Endothelial cell of umbilical vein (primary cell): ENCODE measurements around the gene FLT1. TPM values are rescaled to one million over a fixed set of nuclear protein-coding genes. Genes with fewer than 3 reads are reported as not detected.

Experiments
- BruUV-seq: library from RNA; stranded (reverse); fragments of 400-500 nt; replicated peaks from 2 replicates; lab custom pipeline; 2021; lab: Mats Ljungman, UMichigan
- CTCF ChIA-PET: fragments of 300-600, 350-600 bp; sonication (Branson Sonifier 250); formaldehyde crosslinking; loops from one replicate; lab custom pipeline; 2021; ENCODE audit warnings: antibody characterized with exemption, inconsistent platforms; lab: Charles Lee
- POLR2A ChIA-PET: fragments of 300-600, 350-600 bp; sonication (Branson Sonifier 250); formaldehyde crosslinking; loops from one replicate; lab custom pipeline; 2021; ENCODE audit warnings: antibody characterized with exemption, inconsistent platforms; lab: Charles Lee
- DNase-seq: peaks from one replicate; pipeline ENCODE4 v3.0.0-alpha.2; 2011; ENCODE audit warnings: low read depth, low spot score
- FAIRE-seq: peaks from 2 replicates; lab custom pipeline; 2011; peaks lifted over from hg19 to GRCh38; lab: Jason Lieb, UNC
- H2AFZ ChIP-seq: 2 replicates; pipeline ENCODE4 v1.6.0; 2012; ENCODE audit warnings: low read depth, low read length, control low read depth, inconsistent platforms
- H3K27ac ChIP-seq: 2 replicates; pipeline ENCODE4 v1.5.1; 2011; ENCODE audit warnings: low read depth, mild to moderate bottlenecking, control low read depth, low read length, moderate library complexity; ENCODE audit not compliant: insufficient read depth
- H3K27me3 ChIP-seq, 2 experiments: 2 replicates each; pipeline versions ENCODE4 v1.6.0 to v1.6.1; 2011; ENCODE audit warnings: low read length in 2 of 2, mixed read lengths in 1 of 2; ENCODE audit not compliant: control insufficient read depth in 2 of 2, insufficient read depth in 2 of 2
- H3K36me3 ChIP-seq, 2 experiments: 2 replicates in 1 of 2; 3 replicates in 1 of 2; pipeline ENCODE4 v1.5.1; 2011; ENCODE audit warnings: low read length in 2 of 2, mild to moderate bottlenecking in 1 of 2, moderate library complexity in 1 of 2; ENCODE audit not compliant: control insufficient read depth in 2 of 2, insufficient read depth in 2 of 2; ENCODE audit errors: extremely low read depth in 1 of 2
- H3K4me1 ChIP-seq: 3 replicates; pipeline ENCODE4 v1.5.1; 2011; ENCODE audit warnings: mild to moderate bottlenecking, low read length; ENCODE audit not compliant: control insufficient read depth, insufficient read depth; ENCODE audit errors: extremely low read depth
- H3K4me2 ChIP-seq: 2 replicates; pipeline ENCODE4 v1.6.1; 2011; ENCODE audit warnings: low read length, control low read depth, mixed read lengths; ENCODE audit not compliant: insufficient read depth
- H3K4me3 ChIP-seq, 3 experiments: fragments of 200-600 bp in 1 of 3; sonication (generic), shearing (Covaris generic) in 1 of 3; replicated peaks in 1 of 3; 2 replicates each; pipeline ENCODE4 v1.5.1; 2011 to 2016; ENCODE audit warnings: control low read depth in 3 of 3, low read length in 3 of 3, mild to moderate bottlenecking in 2 of 3, inconsistent platforms in 1 of 3, low read depth in 1 of 3, moderate library complexity in 1 of 3; ENCODE audit not compliant: insufficient read depth in 1 of 3
- H3K79me2 ChIP-seq: 2 replicates; pipeline ENCODE4 v1.6.0; 2012; ENCODE audit warnings: low read length, inconsistent platforms; ENCODE audit not compliant: control insufficient read depth, insufficient read depth
- H3K9ac ChIP-seq: replicated peaks from 2 replicates; pipeline ENCODE3; 2011; ENCODE audit warnings: low read length, control low read depth; ENCODE audit not compliant: insufficient read depth; ENCODE audit errors: extremely low read depth
- H3K9me1 ChIP-seq: replicated peaks from 3 replicates; pipeline ENCODE4 v1.6.0; 2011; ENCODE audit warnings: mild to moderate bottlenecking, low read length; ENCODE audit not compliant: control insufficient read depth, insufficient read depth; ENCODE audit errors: extremely low read depth
- H3K9me3 ChIP-seq: replicated peaks from 2 replicates; pipeline ENCODE4 v1.5.1; 2012; ENCODE audit warnings: low read length, inconsistent platforms; ENCODE audit not compliant: control insufficient read depth, insufficient read depth
- H4K20me1 ChIP-seq: replicated peaks from 2 replicates; pipeline ENCODE3; 2011; ENCODE audit warnings: mild to moderate bottlenecking, low read length; ENCODE audit not compliant: control insufficient read depth, insufficient read depth; ENCODE audit errors: extremely low read depth
- CTCF ChIP-seq, 2 donors: IDR thresholded peaks; 1 replicate in 1 of 2; 2 replicates in 1 of 2; pipeline ENCODE4 v1.5.1; 2011; ENCODE audit warnings: low read length in 2 of 2, mild to moderate bottlenecking in 2 of 2, moderate library complexity in 2 of 2, control low read depth in 1 of 2, inconsistent platforms in 1 of 2, low read depth in 1 of 2; ENCODE audit not compliant: insufficient read depth in 1 of 2; ENCODE audit errors: extremely low read depth in 1 of 2
- EZH2 ChIP-seq: IDR thresholded peaks from 2 replicates; pipeline ENCODE4 v1.6.1; 2012; ENCODE audit warnings: borderline replicate concordance, low read depth, mild to moderate bottlenecking, moderate library complexity, low read length, inconsistent platforms; ENCODE audit not compliant: severe bottlenecking
- FOS ChIP-seq: IDR thresholded peaks from 2 replicates; pipeline ENCODE4 v1.6.1; 2011; ENCODE audit warnings: mild to moderate bottlenecking, low read length, moderate library complexity, borderline replicate concordance; ENCODE audit not compliant: insufficient read depth
- GATA2 ChIP-seq: IDR thresholded peaks from 2 replicates; pipeline ENCODE4 v1.7.0; 2011; ENCODE audit warnings: low read depth, mild to moderate bottlenecking, moderate library complexity, mixed read lengths, low read length; ENCODE audit not compliant: insufficient read length, insufficient read depth
- JUN ChIP-seq: IDR thresholded peaks from 2 replicates; pipeline ENCODE4 v1.6.1; 2011; ENCODE audit warnings: borderline replicate concordance, low read depth; ENCODE audit not compliant: insufficient read length, insufficient read depth
- MAX ChIP-seq: IDR thresholded peaks from 2 replicates; pipeline ENCODE4 v1.6.1; 2011; ENCODE audit not compliant: insufficient read depth, insufficient read length
- MYC ChIP-seq: IDR thresholded peaks from one replicate; pipeline ENCODE4 v1.6.1; 2011; ENCODE audit warnings: mild to moderate bottlenecking, low read depth, low read length
- POLR2A ChIP-seq: IDR thresholded peaks from 2 replicates; pipeline ENCODE4 v1.6.1; 2012; ENCODE audit warnings: low read depth, mild to moderate bottlenecking, control low read depth, low read length
- POLR2AphosphoS5 ChIP-seq: IDR thresholded peaks from 2 replicates; pipeline ENCODE4 v1.6.1; 2012; ENCODE audit warnings: low read depth, mild to moderate bottlenecking, control low read depth, low read length, moderate library complexity; ENCODE audit not compliant: insufficient read depth
- dilution Hi-C: fragments of 300-500 bp; cut with MboI; formaldehyde crosslinking; loops from one replicate; pipeline ENCODE4 v1.15.0; 2019; ENCODE audit warnings: low sequenced_read_pairs; ENCODE audit not compliant: extremely low pct_ligation_motif_present
- intact Hi-C: fragments of 100-400 bp; cut with micrococcal nuclease; formaldehyde crosslinking; loops from one replicate; pipeline ENCODE4 v1.10.0; 2022
- polyA plus RNA-seq, 4 experiments: library from polyadenylated mRNA; depleted of rRNA in 3 of 4; stranded (reverse) in 3 of 4; unstranded in 1 of 4; fragments of >200 nt; gene quantifications; 2 replicates each; pipeline versions ENCODE4 v1.2.1 to v1.2.3, GENCODE V29; 2011 to 2012; ENCODE audit warnings: missing spikeins in 1 of 4
- total RNA-seq: library from RNA; stranded (reverse); gene quantifications from 2 replicates; pipeline ENCODE4 v1.2.3, GENCODE V29; 2021

Gene FLT1
- total and polyA plus RNA-seq, 2 donors (not counting 3 experiments of a cell fraction or from before 2014, with no cell fraction given) = 16.0 to 104 TPM

- dilution Hi-C loops (loop anchor here (25.0 kb wide), 1 partner anchor 165 kb away; no protein-coding TSS in a partner anchor), intact Hi-C loops (loop anchor here (1.0 to 5.0 kb wide), 3 partner anchors 10 to 180 kb away; partner anchors contain the start of gene POMP)
- Histone ChIP-seq H3K4me2 (peak overlapping the region; percentile 57), H2AFZ (no peak overlapping the region), H3K9me3 (no peaks in the 10 kb centered on the region), H4K20me1 (no peaks in the 10 kb centered on the region), H3K27ac (peak overlapping the region; percentile 29), H3K9ac (no peak overlapping the region), H3K4me3 (no peak overlapping the region), H3K9me1 (no peaks in the 10 kb centered on the region), H3K4me1 (peaks cover 61% of the 10 kb centered on the region), H3K27me3 (no peaks in the 10 kb centered on the region), H3K79me2 (peaks cover 84% of the 10 kb centered on the region), H3K36me3 (no peaks in the 10 kb centered on the region)
- ChIA-PET CTCF (interaction anchor here (0.9 to 3.2 kb wide), 5 partner anchors 10 to 148 kb away, joined by 3 to 14 read pairs (median 4); no protein-coding TSS in a partner anchor), POLR2A (no interaction called here)
- BruUV-seq = no TSS peak
- FAIRE-seq (no peak), DNase-seq (no peak)
- no peak for TF ChIP-seq FOS
- TF ChIP-seq JUN = no peak
- no peak for TF ChIP-seq MAX
- TF ChIP-seq MYC = no peak
- TF ChIP-seq CTCF (IDR thresholded peaks at IDR 0.05; ENCODE audit: extremely low read depth in 1 of 2, insufficient read depth in 1 of 2, low read depth in 1 of 2, low read length in 2 of 2) = no peak
- TF ChIP-seq GATA2 = no peak
- TF ChIP-seq EZH2 = no peak
- TF ChIP-seq POLR2A = no peak
- TF ChIP-seq POLR2AphosphoS5 = no peak
Measured at GRCh38 chr13:28476919-28477708, 17.8 kb downstream of the FLT1 start.
